Measurements from ENCODE around the gene SLC66A1. TPM values are rescaled to one million over a fixed set of nuclear protein-coding genes. Genes with fewer than 3 reads are reported as not detected.

Gene SLC66A1
- total and polyA plus RNA-seq, 7 donors: 8.0 to 25.8 (median 18.0) TPM

- Histone ChIP-seq H3K9me3 (no peaks in the 10 kb centered on the region), H3K27me3 (ENCODE audit: insufficient read depth in 3 of 3, low read length in 2 of 3) (no peaks in the 10 kb centered on the region)
These were observed 31.7 kb downstream of the SLC66A1 start for GRCh38 chr1:19343617-19344350.

GRCh38 chr1:19344372-19344810 lies 32.3 kb downstream of the SLC66A1 start:
- H3K36me3 ChIP-seq (ENCODE audit: insufficient read depth in 1 of 2, low read depth in 1 of 2): peaks cover 3 to 53% of the 10 kb centered on the region in 2 donors
- DNase-seq (peak; percentile 70 to 82), ATAC-seq (peak; percentile 83 to 91 (median 86))
- peak; percentile 95 for TF ChIP-seq CTCF (IDR thresholded peaks at IDR 0.05)
- H3K27me3 ChIP-seq (ENCODE audit: insufficient read depth in 3 of 3, low read length in 2 of 3): no peaks in the 10 kb centered on the region
- H3K4me3 ChIP-seq: no peak overlapping the region
- no peaks in the 10 kb centered on the region for H3K4me1 ChIP-seq
- WGBS, 3 donors: 37 to 59% (median 45%) methylated on average over 12 of the region's 12 CpGs
- no peak overlapping the region for H3K27ac ChIP-seq
- no peaks in the 10 kb centered on the region for H3K9me3 ChIP-seq
- intact Hi-C loops (cut with DNase I): no loop called here

More at GRCh38 chr1:19343617-19344350, 31.7 kb downstream of the SLC66A1 start:
- DNase-seq: no peak
- H3K27ac ChIP-seq: no peak overlapping the region
- intact Hi-C loops (cut with DNase I): loop anchor here in 1 of 2 donors (2.0 kb wide), 1 partner anchor 313 kb away; no protein-coding TSS in a partner anchor
- no peak for TF ChIP-seq CTCF (IDR thresholded peaks at IDR 0.05)
- peaks cover 3 to 58% of the 10 kb centered on the region in 2 donors for H3K36me3 ChIP-seq (ENCODE audit: insufficient read depth in 1 of 2, low read depth in 1 of 2)
- ATAC-seq: no peak
- WGBS, 3 donors: 82 to 85% (median 83%) methylated on average over 19 to 20 of the region's 20 CpGs
- H3K4me1 ChIP-seq: no peaks in the 10 kb centered on the region
- H3K4me3 ChIP-seq: no peak overlapping the region

GRCh38 chr1:19344831-19345230 lies 32.7 kb downstream of the SLC66A1 start:
- peak in 1 of 4 donors; percentile 3 for ATAC-seq
- Histone ChIP-seq H3K4me1 (no peaks in the 10 kb centered on the region), H3K27me3 (ENCODE audit: insufficient read depth in 3 of 3, low read length in 2 of 3) (no peaks in the 10 kb centered on the region), H3K36me3 (ENCODE audit: insufficient read depth in 1 of 2, low read depth in 1 of 2) (peaks cover 3 to 53% of the 10 kb centered on the region in 2 donors), H3K4me3 (no peak overlapping the region), H3K9me3 (no peaks in the 10 kb centered on the region), H3K27ac (no peak overlapping the region)
- TF ChIP-seq CTCF (IDR thresholded peaks at IDR 0.05): no peak
- intact Hi-C loops (cut with DNase I): loop anchor here in 1 of 2 donors (1.0 kb wide), 1 partner anchor 306 kb away; no protein-coding TSS in a partner anchor
- no peak for DNase-seq
- 79 to 82% (median 80%) methylated on average over 11 of the region's 11 CpGs for WGBS, 3 donors

- ATAC-seq (no peak), DNase-seq (no peak)
- WGBS, 3 donors: 59 to 77% (median 68%) methylated on average over 8 of the region's 8 CpGs
- no peak overlapping the region for H3K4me3 ChIP-seq
- H3K27ac ChIP-seq: no peak overlapping the region
- no peaks in the 10 kb centered on the region for H3K27me3 ChIP-seq (ENCODE audit: insufficient read depth in 3 of 3, low read length in 2 of 3)
- no peaks in the 10 kb centered on the region for H3K4me1 ChIP-seq
- peaks cover 0 to 53% of the 10 kb centered on the region in 2 donors for H3K36me3 ChIP-seq (ENCODE audit: insufficient read depth in 1 of 2, low read depth in 1 of 2)
- intact Hi-C loops (cut with DNase I): loop anchor here in 1 of 2 donors (1.0 kb wide), 1 partner anchor 306 kb away; no protein-coding TSS in a partner anchor
- no peak for TF ChIP-seq CTCF (IDR thresholded peaks at IDR 0.05)
- H3K9me3 ChIP-seq: no peaks in the 10 kb centered on the region
These were observed 33.3 kb downstream of the SLC66A1 start for GRCh38 chr1:19345391-19345790.
